Central memory CD8-positive, alpha-beta T cell (primary cell): ENCODE results near the gene POLA1.

Source experiments
- ATAC-seq: fragments of 150-1000 bp; cut with Tn5 transposase; replicated peaks from 2 replicates; pipeline ENCODE4 v1.10.0; 2022; ENCODE audit warnings: mild to moderate bottlenecking, moderate FRiP score, moderate number of reproducible peaks; ENCODE audit not compliant: poor library complexity, severe bottlenecking; ENCODE audit errors: extremely low read depth
- DNase-seq, 2 donors: peaks; one replicate each; pipeline ENCODE4 v3.0.0; 2021; ENCODE audit warnings: low spot score in 2 of 2
- H3K27ac Mint-ChIP-seq: one replicate; pipeline ENCODE4 v1.8.0; 2022; ENCODE audit warnings: low read depth, mild to moderate bottlenecking, moderate library complexity, mixed read lengths
- H3K27me3 Mint-ChIP-seq: one replicate; pipeline ENCODE4 v1.8.0; 2022; ENCODE audit warnings: mixed read lengths
- H3K36me3 Mint-ChIP-seq: one replicate; pipeline ENCODE4 v1.8.0; 2022; ENCODE audit warnings: mild to moderate bottlenecking, moderate library complexity, mixed read lengths; ENCODE audit not compliant: insufficient read depth
- H3K4me1 Mint-ChIP-seq: one replicate; pipeline ENCODE4 v1.8.0; 2022; ENCODE audit warnings: mixed read lengths
- H3K4me3 Mint-ChIP-seq: one replicate; pipeline ENCODE4 v1.8.0; 2022; ENCODE audit warnings: mild to moderate bottlenecking, moderate library complexity, mixed read lengths
- H3K9me3 Mint-ChIP-seq: one replicate; pipeline ENCODE4 v1.8.0; 2022; ENCODE audit warnings: mixed read lengths

The POLA1 gene

DNA sequence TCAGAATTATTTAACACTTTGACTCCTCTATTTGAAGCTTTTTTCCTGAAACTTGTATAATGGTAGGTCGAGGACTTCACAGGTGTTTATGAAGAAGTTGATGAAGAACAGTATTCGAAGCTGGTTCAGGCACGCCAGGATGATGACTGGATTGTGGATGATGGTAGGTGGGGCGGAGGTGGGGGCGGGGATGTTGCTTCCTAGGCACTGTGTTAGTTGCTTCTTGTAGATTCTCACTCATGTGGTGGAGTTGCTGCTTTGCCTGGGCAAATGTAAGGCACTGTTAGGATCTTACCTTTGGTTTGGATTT lies 9.4 kb downstream of the POLA1 start:
- Mint-ChIP-seq H3K4me3 (no peak overlapping the region), H3K27ac (no peak overlapping the region)

DNA sequence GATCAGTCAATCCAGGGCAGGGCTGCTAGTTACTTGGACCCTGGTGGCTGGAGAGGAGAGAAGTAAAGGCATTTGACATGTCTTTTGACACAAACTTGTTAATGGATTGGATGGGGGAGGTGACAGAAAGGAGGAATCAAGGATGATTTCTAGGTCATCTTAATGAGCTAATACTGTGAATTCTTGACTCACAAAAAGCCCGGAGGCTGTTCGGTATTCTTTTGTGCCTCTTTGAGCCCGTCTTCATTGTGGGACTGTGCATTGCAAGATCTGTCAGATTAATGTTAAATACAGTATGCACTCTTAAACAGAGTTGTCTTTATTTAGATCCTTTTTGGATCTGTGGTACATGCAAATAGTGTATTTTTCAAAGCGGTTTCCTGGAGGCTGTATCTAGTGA lies 25.1 kb downstream of the POLA1 start:
- DNase-seq = no peak
- no peak for ATAC-seq
- H3K4me1 Mint-ChIP-seq = no peaks in the 10 kb centered on the region

More for the DNA sequence above, 9.4 kb downstream of the POLA1 start:
- no peak for ATAC-seq
- H3K9me3 Mint-ChIP-seq = no peaks in the 10 kb centered on the region
- no peak for DNase-seq
- no peaks in the 10 kb centered on the region for H3K27me3 Mint-ChIP-seq
- no peaks in the 10 kb centered on the region for H3K4me1 Mint-ChIP-seq
- peaks cover 7% of the 10 kb centered on the region for H3K36me3 Mint-ChIP-seq

DNA sequence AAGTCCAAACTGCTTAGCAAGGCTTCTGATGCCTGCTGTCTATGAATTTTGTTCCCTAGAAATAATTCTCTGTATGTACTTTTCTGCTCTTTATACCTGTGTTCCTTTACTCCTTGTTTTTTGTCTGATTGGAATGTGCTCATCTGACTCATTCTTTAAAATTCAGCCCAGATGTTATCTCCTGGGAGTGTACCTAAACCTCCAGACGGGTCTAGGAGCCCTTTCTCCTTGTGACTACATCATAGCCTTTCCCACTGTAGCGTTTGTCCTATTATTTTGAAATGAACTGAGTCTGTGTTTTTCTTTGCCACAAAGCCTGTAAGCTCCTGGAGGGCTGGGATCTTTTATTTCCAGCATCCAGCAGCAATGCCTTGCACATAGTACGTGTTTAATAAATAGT lies 26.3 kb downstream of the POLA1 start:
- DNase-seq (no peak), ATAC-seq (no peak)
- Mint-ChIP-seq H3K9me3 (no peaks in the 10 kb centered on the region), H3K27me3 (no peaks in the 10 kb centered on the region), H3K4me3 (no peak overlapping the region), H3K36me3 (peaks cover 28% of the 10 kb centered on the region), H3K4me1 (no peaks in the 10 kb centered on the region), H3K27ac (no peak overlapping the region)

More for the DNA sequence above, 25.1 kb downstream of the POLA1 start:
- no peaks in the 10 kb centered on the region for H3K9me3 Mint-ChIP-seq
- no peaks in the 10 kb centered on the region for H3K27me3 Mint-ChIP-seq
- peaks cover 25% of the 10 kb centered on the region for H3K36me3 Mint-ChIP-seq
- no peak overlapping the region for H3K27ac Mint-ChIP-seq
- H3K4me3 Mint-ChIP-seq = no peak overlapping the region

DNA sequence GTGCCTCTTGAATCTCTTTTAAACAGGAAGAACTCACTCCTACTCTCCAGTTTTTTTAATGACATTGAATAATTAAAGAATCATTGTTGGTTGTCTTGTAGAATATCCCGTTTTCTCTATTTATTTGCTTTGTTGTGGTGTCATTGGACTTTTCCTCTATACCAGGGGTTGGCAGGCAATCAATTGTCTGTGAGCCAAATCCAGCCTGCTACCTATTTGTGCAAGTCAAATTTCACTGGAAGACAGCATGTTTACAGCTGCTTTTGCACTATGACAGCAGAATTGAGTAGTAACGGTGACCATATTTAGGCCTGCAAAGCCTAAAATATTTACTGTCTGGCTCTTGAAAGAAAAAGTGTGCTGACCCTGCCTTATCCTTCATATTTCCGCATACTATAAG lies 34.8 kb downstream of the POLA1 start:
- Mint-ChIP-seq H3K4me3 (no peak overlapping the region), H3K27me3 (no peaks in the 10 kb centered on the region), H3K4me1 (no peaks in the 10 kb centered on the region), H3K27ac (no peak overlapping the region), H3K36me3 (peaks cover 20% of the 10 kb centered on the region), H3K9me3 (no peaks in the 10 kb centered on the region)
- DNase-seq (no peak), ATAC-seq (no peak)

DNA sequence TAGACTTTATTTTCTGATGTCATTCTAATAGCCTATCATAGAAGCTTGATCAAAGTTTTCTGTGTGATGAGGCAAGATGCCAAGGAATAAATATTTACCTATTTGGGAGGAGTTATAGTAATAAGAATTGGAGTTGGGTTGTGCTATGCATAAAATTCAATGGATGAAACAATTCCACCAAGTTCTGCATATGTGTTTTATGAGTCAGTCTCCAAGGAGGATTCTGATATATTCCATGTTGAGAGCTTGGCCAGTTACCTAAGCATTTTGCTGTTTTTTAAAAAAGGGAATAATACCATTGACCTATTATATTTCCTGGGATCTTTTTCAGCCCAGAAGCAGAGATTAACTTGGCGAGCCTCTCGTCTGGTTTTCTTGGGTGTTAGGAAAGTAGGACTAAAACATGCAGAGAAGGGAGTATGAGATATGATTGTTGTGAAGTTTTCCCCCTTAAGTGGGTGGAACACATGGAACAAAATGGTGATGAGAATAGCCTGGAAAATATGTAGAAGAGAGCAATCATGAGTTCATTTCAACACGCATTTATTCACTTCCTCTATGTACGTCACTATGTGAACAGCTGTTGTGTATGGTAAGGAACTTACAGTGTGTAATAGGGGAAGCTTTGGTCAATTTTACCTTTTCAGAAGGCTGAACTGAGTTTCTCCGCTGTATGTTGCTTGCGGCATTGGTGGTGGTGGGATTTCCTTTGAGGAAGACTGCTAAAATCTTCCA lies 39.2 kb downstream of the POLA1 start:
- DNase-seq (no peak), ATAC-seq (no peak)
- H3K27me3 Mint-ChIP-seq = no peaks in the 10 kb centered on the region
- H3K36me3 Mint-ChIP-seq = peaks cover 9% of the 10 kb centered on the region
- no peak overlapping the region for H3K4me3 Mint-ChIP-seq
- no peaks in the 10 kb centered on the region for H3K4me1 Mint-ChIP-seq
- no peak overlapping the region for H3K27ac Mint-ChIP-seq
- H3K9me3 Mint-ChIP-seq = no peaks in the 10 kb centered on the region

DNA sequence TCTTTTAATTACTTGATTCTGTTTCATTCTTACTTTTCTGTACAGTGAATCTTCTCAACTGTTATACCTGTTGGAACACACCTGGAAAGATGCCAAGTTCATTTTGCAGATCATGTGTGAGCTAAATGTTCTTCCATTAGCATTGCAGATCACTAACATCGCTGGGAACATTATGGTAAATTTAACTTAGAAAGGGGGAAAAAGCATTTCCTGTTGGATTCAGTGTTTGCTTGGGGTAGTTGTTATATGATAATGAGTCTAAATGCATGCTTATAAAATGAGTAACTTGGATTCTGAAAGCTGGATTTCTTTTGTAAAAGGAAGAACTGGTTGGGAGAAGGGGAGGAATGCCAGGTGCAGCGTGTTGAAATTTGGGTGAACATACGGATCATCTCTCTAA lies 47.6 kb downstream of the POLA1 start:
- Mint-ChIP-seq H3K9me3 (no peaks in the 10 kb centered on the region), H3K4me3 (no peak overlapping the region), H3K36me3 (peaks cover 14% of the 10 kb centered on the region), H3K27ac (no peak overlapping the region), H3K27me3 (no peaks in the 10 kb centered on the region), H3K4me1 (no peaks in the 10 kb centered on the region)
- ATAC-seq (no peak), DNase-seq (no peak)

DNA sequence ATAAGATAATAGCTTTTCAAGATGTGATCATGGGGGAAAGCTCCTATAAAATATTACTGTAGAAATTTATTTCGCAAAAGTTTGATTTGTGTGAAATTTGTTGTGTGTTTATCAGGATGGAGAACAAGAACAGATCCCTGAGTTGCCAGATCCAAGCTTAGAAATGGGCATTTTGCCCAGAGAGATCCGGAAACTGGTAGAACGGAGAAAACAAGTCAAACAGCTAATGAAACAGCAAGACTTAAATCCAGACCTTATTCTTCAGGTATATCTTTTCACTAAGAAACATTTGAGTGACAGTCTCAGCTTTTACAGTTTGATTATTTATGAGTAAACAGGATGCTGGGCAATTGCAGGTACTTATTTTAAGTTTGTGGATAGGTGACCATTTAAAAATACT lies 54.5 kb downstream of the POLA1 start:
- Mint-ChIP-seq H3K4me3 (no peak overlapping the region), H3K36me3 (peaks cover 6% of the 10 kb centered on the region), H3K27me3 (no peaks in the 10 kb centered on the region), H3K4me1 (no peaks in the 10 kb centered on the region), H3K27ac (no peak overlapping the region), H3K9me3 (no peaks in the 10 kb centered on the region)
- DNase-seq (no peak), ATAC-seq (no peak)

DNA sequence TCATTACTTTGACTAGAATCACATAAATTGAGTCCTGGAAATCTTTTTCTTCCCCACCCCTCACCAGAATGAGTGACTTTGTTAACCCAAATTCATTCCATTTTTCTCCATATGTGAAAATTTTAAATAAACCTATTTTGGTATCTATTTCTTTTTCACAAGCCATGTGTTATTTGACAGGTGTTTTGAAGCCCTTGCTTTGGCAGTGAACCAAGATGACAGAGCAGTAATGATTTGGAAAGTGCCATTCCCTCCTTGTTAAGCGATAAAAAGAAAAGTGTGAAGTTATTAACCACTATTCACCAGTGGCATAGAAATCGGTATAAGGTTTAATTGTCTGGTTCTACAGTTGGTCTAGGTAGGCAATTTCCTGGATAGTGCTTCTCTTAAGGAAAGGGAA lies 66.1 kb downstream of the POLA1 start:
- H3K9me3 Mint-ChIP-seq = no peaks in the 10 kb centered on the region
- no peaks in the 10 kb centered on the region for H3K27me3 Mint-ChIP-seq
- no peak overlapping the region for H3K4me3 Mint-ChIP-seq
- DNase-seq = no peak
- peaks cover 10% of the 10 kb centered on the region for H3K4me1 Mint-ChIP-seq
- peaks cover 3% of the 10 kb centered on the region for H3K36me3 Mint-ChIP-seq
- no peak overlapping the region for H3K27ac Mint-ChIP-seq
- ATAC-seq = no peak

DNA sequence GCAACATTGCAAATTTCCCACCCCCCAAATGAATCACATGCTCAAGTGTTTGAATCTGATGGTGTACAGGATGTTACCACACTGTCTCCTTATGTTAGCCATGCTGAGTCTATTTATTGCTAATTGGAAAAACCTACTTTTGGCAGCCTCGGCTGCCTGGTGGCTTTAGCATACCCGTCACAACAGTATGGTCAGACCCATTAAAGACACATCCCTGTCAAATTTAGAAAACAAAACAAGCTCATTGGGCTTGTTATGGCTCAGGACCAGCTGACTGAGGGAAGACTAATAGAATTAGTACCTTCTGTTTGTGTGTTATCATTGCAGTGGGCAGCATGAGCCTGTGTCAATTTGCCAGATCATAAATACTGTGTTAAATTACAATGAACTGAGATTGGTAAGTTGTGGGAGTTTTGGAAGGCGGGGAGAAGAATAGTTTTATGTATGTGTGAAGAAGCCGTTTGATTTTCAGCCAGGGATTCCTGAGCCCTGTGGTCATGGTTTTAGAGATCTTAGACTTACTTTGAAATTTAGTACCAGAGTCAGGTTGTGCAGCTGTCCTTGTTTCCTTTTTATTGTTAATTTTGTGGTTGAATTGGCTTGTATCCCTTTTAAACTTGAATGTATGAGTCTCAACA lies 66.8 kb downstream of the POLA1 start:
- Mint-ChIP-seq H3K9me3 (no peaks in the 10 kb centered on the region), H3K36me3 (peaks cover 3% of the 10 kb centered on the region), H3K4me1 (peaks cover 10% of the 10 kb centered on the region), H3K27ac (no peak overlapping the region), H3K27me3 (no peaks in the 10 kb centered on the region), H3K4me3 (no peak overlapping the region)
- DNase-seq (no peak), ATAC-seq (no peak)

DNA sequence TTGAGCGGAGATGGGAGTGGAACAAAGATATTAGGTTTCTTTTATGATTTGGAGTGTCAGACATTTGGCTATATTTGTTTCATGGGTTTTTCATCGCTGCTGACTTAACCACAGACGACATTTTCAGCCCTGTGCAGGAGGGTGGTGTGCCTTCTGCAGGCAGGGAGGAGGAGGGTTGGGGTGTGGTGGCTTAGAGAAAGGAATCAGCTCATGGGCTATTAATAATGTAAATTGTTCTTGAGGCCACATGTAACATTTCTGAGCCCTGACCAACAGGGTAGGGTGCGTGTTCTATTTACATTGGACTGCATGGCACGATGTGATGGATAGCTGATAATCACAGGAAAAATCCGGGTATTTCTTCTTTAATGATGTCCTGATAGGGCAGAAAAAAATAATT lies 67.6 kb downstream of the POLA1 start:
- DNase-seq (no peak), ATAC-seq (peak; percentile 40)
- peaks cover 10% of the 10 kb centered on the region for H3K4me1 Mint-ChIP-seq
- H3K27me3 Mint-ChIP-seq = no peaks in the 10 kb centered on the region
- no peak overlapping the region for H3K4me3 Mint-ChIP-seq
- no peaks in the 10 kb centered on the region for H3K9me3 Mint-ChIP-seq
- H3K36me3 Mint-ChIP-seq = peaks cover 3% of the 10 kb centered on the region
- H3K27ac Mint-ChIP-seq = no peak overlapping the region

DNA sequence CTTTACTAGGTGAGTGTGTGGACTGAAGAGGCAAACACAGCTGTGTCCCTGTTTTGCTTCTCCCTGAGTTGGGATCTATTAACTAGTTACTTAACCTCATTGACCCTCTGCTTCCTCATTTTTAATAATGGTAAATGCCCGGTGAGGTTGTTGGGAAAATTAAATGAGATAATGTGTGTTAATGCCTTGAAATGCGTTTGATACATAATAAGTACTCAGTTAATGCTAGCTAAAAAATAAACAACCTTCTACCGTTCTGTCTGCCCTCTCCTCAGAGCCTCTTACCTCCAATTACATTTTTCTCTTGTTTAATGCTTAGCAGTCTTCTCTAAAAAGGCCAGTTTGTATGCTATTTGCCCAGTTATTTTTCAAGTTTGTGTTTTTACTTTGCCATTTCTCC lies 70.3 kb downstream of the POLA1 start:
- peaks cover 3% of the 10 kb centered on the region for H3K36me3 Mint-ChIP-seq

DNA sequence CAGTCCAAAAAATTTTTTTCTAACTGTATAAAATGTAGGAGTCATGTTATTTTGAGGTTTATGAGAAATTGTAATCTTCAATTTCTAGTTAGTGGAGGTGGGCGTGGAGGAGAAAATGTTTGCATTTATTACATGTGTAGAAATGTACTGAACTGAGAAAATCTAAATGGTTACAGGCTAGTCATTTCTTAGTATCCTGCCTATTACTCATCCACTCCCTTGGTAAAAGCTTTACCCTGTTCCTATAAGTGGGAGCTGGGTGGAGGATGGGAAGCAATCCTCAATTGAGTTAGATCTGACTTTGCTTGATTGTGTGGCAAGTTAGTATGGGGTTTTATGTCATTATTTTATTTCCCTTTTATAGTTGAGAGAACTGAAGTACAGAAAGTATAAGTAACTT lies 73.8 kb downstream of the POLA1 start:
- no peaks in the 10 kb centered on the region for H3K36me3 Mint-ChIP-seq
- ATAC-seq (no peak), DNase-seq (no peak)
- no peaks in the 10 kb centered on the region for H3K9me3 Mint-ChIP-seq
- no peaks in the 10 kb centered on the region for H3K27me3 Mint-ChIP-seq
- H3K4me3 Mint-ChIP-seq = no peak overlapping the region
- no peak overlapping the region for H3K27ac Mint-ChIP-seq
- no peaks in the 10 kb centered on the region for H3K4me1 Mint-ChIP-seq

More for the DNA sequence above, 70.3 kb downstream of the POLA1 start:
- Mint-ChIP-seq H3K9me3 (no peaks in the 10 kb centered on the region), H3K4me1 (peaks cover 10% of the 10 kb centered on the region), H3K27ac (no peak overlapping the region), H3K27me3 (no peaks in the 10 kb centered on the region), H3K4me3 (no peak overlapping the region)
- no peak for ATAC-seq
- no peak for DNase-seq

DNA sequence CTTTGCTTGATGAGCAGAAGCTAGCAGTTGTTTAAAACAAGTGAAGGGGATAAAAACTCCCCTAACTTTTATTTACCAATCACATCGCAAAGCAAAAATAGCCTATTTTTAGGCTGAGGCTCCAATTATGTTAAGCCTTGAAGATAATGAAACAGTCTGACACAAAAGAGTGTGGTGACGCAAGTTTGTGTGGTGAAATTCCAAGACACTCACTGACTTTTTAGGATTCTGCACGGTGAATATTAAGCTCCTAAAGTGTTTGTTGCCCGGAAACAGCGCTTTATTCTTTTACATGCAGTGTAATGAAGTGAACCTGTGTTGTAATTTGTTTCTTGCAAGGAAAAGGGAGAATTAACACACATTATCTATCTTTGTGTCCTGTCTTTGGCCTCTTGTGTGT lies 74.8 kb downstream of the POLA1 start:
- H3K4me1 Mint-ChIP-seq = no peaks in the 10 kb centered on the region
- DNase-seq = no peak
- no peak overlapping the region for H3K27ac Mint-ChIP-seq
- H3K4me3 Mint-ChIP-seq = no peak overlapping the region
- no peaks in the 10 kb centered on the region for H3K36me3 Mint-ChIP-seq
- no peaks in the 10 kb centered on the region for H3K27me3 Mint-ChIP-seq
- H3K9me3 Mint-ChIP-seq = no peaks in the 10 kb centered on the region
- ATAC-seq = no peak
